CD14-positive monocyte (primary cell): ENCODE measurements around the gene RS1. TPM values are rescaled to one million over a fixed set of nuclear protein-coding genes. Genes with fewer than 3 reads are reported as not detected.

Experiments
- DNase-seq, 3 donors: peaks; one replicate each; pipeline ENCODE4 v3.0.0-alpha.2; 2011 to 2022
- H2AFZ ChIP-seq: 2 replicates; pipeline ENCODE4 v1.6.0; 2012; ENCODE audit warnings: mild to moderate bottlenecking, low read depth, low read length, inconsistent platforms; ENCODE audit not compliant: insufficient read depth, poor library complexity, severe bottlenecking
- H3K27ac ChIP-seq, 2 donors: 1 replicate in 1 of 2; 2 replicates in 1 of 2; pipeline ENCODE4 v1.5.1; 2012 to 2013; ENCODE audit warnings: low read length in 2 of 2, control low read depth in 1 of 2, inconsistent platforms in 1 of 2, low read depth in 1 of 2, mild to moderate bottlenecking in 1 of 2
- H3K27me3 ChIP-seq, 2 donors: one replicate each; pipeline versions ENCODE4 v1.6.0 to v1.6.1; 2011 to 2013; ENCODE audit warnings: low read length in 2 of 2; ENCODE audit not compliant: control insufficient read depth in 2 of 2, insufficient read depth in 2 of 2
- H3K36me3 ChIP-seq, 2 donors: replicated peaks in 1 of 2; 1 replicate in 1 of 2; 2 replicates in 1 of 2; pipeline versions ENCODE4 v1.5.1 to v1.6.1; 2012 to 2013; ENCODE audit warnings: low read length in 2 of 2, control low read depth in 1 of 2, inconsistent platforms in 1 of 2, mild to moderate bottlenecking in 1 of 2; ENCODE audit not compliant: insufficient read depth in 2 of 2, control insufficient read depth in 1 of 2
- H3K4me1 ChIP-seq, 2 donors: 1 replicate in 1 of 2; 2 replicates in 1 of 2; pipeline versions ENCODE4 v1.5.1 to v1.6.1; 2012 to 2013; ENCODE audit warnings: low read length in 2 of 2, control low read depth in 1 of 2, inconsistent platforms in 1 of 2, mild to moderate bottlenecking in 1 of 2, moderate library complexity in 1 of 2; ENCODE audit not compliant: insufficient read depth in 2 of 2, control insufficient read depth in 1 of 2
- H3K4me2 ChIP-seq: replicated peaks from 2 replicates; pipeline ENCODE3; 2012; ENCODE audit warnings: low read length, moderate library complexity, mild to moderate bottlenecking; ENCODE audit not compliant: poor library complexity, severe bottlenecking; ENCODE audit errors: extremely low read depth
- H3K4me3 ChIP-seq, 3 experiments: fragments of 200-600 bp in 1 of 3; sonication (generic) in 1 of 3; replicated peaks in 1 of 3; 1 replicate in 2 of 3; 2 replicates in 1 of 3; pipeline ENCODE4 v1.5.1; 2011 to 2013; ENCODE audit warnings: low read length in 3 of 3, mild to moderate bottlenecking in 3 of 3, control low read depth in 2 of 3, low read depth in 2 of 3, inconsistent platforms in 1 of 3, moderate library complexity in 1 of 3
- H3K79me2 ChIP-seq: 2 replicates; pipeline ENCODE4 v1.6.0; 2012; ENCODE audit warnings: mild to moderate bottlenecking, control low read depth, inconsistent platforms, low read length, moderate library complexity; ENCODE audit not compliant: insufficient read depth
- H3K9ac ChIP-seq: 2 replicates; pipeline ENCODE4 v1.6.0; 2017; ENCODE audit warnings: low read length, mild to moderate bottlenecking; ENCODE audit not compliant: insufficient read depth, poor library complexity, severe bottlenecking
- H3K9me3 ChIP-seq, 2 donors: replicated peaks in 1 of 2; 1 replicate in 1 of 2; 2 replicates in 1 of 2; pipeline versions ENCODE4 v1.5.1 to v1.6.1; 2012 to 2013; ENCODE audit warnings: low read length in 2 of 2, control low read depth in 1 of 2; ENCODE audit not compliant: control insufficient read depth in 1 of 2, insufficient read depth in 1 of 2
- H4K20me1 ChIP-seq: 2 replicates; pipeline ENCODE4 v1.6.0; 2012; ENCODE audit warnings: mild to moderate bottlenecking, low read length, control low read depth, moderate library complexity; ENCODE audit not compliant: insufficient read depth
- H3K27ac Mint-ChIP-seq, 7 donors: one replicate each; pipeline ENCODE4 v1.8.0; 2020; ENCODE audit warnings: mild to moderate bottlenecking in 7 of 7, mixed read lengths in 7 of 7, moderate library complexity in 6 of 7, inconsistent platforms in 2 of 7
- H3K27me3 Mint-ChIP-seq, 3 donors: one replicate each; pipeline ENCODE4 v1.8.0; 2021 to 2022; ENCODE audit warnings: low read depth in 3 of 3, mild to moderate bottlenecking in 3 of 3, mixed read lengths in 3 of 3, moderate library complexity in 3 of 3, inconsistent platforms in 1 of 3
- H3K36me3 Mint-ChIP-seq, 2 donors: one replicate each; pipeline ENCODE4 v1.8.0; 2020; ENCODE audit warnings: mixed read lengths in 2 of 2, inconsistent platforms in 1 of 2, mild to moderate bottlenecking in 1 of 2
- H3K4me1 Mint-ChIP-seq: one replicate; pipeline ENCODE4 v1.8.0; 2020; ENCODE audit warnings: mild to moderate bottlenecking, mixed read lengths
- H3K4me3 Mint-ChIP-seq, 2 donors: one replicate each; pipeline ENCODE4 v1.8.0; 2020; ENCODE audit warnings: mild to moderate bottlenecking in 2 of 2, mixed read lengths in 2 of 2, moderate library complexity in 1 of 2
- H3K9me3 Mint-ChIP-seq, 7 donors: one replicate each; pipeline ENCODE4 v1.8.0; 2020 to 2022; ENCODE audit warnings: mixed read lengths in 7 of 7, mild to moderate bottlenecking in 6 of 7, moderate library complexity in 6 of 7, inconsistent platforms in 2 of 7
- WGBS: methylation state at CpG from one replicate; pipeline ENCODE4 v1.1.5; 2013; ENCODE audit warnings: missing lambda C conversion rate; ENCODE audit not compliant: insufficient coverage; 5-methylcytosine and 5-hydroxymethylcytosine counted together
- intact Hi-C, 2 donors: fragments of 100-400 bp; cut with micrococcal nuclease; formaldehyde crosslinking; loops; one replicate each; pipeline versions ENCODE4 v1.15.0 to v1.15.1; 2023
- polyA plus RNA-seq, 3 donors: library from polyadenylated mRNA; depleted of rRNA in 1 of 3; unstranded in 2 of 3; stranded (reverse) in 1 of 3; fragments of 300-500 nt in 2 of 3; fragments of >200 nt in 1 of 3; fragmentation: Illumina TruSeq in 2 of 3; gene quantifications; 1 replicate in 2 of 3; 2 replicates in 1 of 3; pipeline ENCODE4 v1.2.3, GENCODE V29; 2012 to 2021
- TF ChIP-seq, protein P1 (sequence below): fragments of 200-600 bp; IDR thresholded peaks from one replicate; pipeline ENCODE4 v1.8.0; 2022; ENCODE audit warnings: antibody characterized with exemption, mild to moderate bottlenecking

Gene RS1
- polyA plus RNA-seq, 3 donors, result 0.08 TPM; not detected in 2

DNA sequence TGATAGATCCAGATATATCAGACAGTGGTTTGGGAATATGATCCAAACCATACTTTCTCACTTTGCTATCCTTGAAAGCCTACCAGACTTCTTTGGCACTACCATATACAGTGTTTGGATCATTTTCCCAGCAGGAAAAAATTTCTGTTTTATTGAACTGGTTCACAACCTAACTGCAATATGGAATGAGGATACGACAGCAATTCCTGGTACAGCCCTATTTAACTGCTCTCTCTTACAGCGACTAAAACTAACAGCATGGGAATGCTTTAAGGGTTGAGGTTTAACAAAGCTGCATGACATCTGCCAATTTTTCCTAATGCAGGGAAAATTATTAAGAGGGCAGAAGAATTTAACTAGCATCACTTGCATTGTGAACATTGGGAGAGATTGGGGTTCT is 47.3 kb downstream of the RS1 start:
- WGBS, result no CpG with 5 or more reads among the region's 2 CpGs
- H3K4me1 ChIP-seq, result no peaks in the 10 kb centered on the region
- no peaks in the 10 kb centered on the region for H3K79me2 ChIP-seq
- no peak overlapping the region for H3K4me3 ChIP-seq
- H3K9ac ChIP-seq, result no peak overlapping the region
- H3K36me3 ChIP-seq, result peaks cover 15 to 39% of the 10 kb centered on the region in 2 donors
- TF ChIP-seq, protein P1, sequence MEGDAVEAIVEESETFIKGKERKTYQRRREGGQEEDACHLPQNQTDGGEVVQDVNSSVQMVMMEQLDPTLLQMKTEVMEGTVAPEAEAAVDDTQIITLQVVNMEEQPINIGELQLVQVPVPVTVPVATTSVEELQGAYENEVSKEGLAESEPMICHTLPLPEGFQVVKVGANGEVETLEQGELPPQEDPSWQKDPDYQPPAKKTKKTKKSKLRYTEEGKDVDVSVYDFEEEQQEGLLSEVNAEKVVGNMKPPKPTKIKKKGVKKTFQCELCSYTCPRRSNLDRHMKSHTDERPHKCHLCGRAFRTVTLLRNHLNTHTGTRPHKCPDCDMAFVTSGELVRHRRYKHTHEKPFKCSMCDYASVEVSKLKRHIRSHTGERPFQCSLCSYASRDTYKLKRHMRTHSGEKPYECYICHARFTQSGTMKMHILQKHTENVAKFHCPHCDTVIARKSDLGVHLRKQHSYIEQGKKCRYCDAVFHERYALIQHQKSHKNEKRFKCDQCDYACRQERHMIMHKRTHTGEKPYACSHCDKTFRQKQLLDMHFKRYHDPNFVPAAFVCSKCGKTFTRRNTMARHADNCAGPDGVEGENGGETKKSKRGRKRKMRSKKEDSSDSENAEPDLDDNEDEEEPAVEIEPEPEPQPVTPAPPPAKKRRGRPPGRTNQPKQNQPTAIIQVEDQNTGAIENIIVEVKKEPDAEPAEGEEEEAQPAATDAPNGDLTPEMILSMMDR, result no peak
- Mint-ChIP-seq H3K36me3 (peaks cover 32 to 36% of the 10 kb centered on the region in 2 donors), H3K9me3 (peaks cover 0 to 2% (median 0%) of the 10 kb centered on the region in 7 donors), H3K4me3 (no peak overlapping the region), H3K27me3 (no peaks in the 10 kb centered on the region), H3K4me1 (no peaks in the 10 kb centered on the region), H3K27ac (no peak overlapping the region)
- intact Hi-C loops, result no loop called here
- no peaks in the 10 kb centered on the region for H4K20me1 ChIP-seq
- no peak for DNase-seq
- H3K4me2 ChIP-seq, result no peak overlapping the region
- H2AFZ ChIP-seq, result no peak overlapping the region
- H3K27ac ChIP-seq, result no peak overlapping the region
- H3K27me3 ChIP-seq, result no peaks in the 10 kb centered on the region
- H3K9me3 ChIP-seq, result no peaks in the 10 kb centered on the region

DNA sequence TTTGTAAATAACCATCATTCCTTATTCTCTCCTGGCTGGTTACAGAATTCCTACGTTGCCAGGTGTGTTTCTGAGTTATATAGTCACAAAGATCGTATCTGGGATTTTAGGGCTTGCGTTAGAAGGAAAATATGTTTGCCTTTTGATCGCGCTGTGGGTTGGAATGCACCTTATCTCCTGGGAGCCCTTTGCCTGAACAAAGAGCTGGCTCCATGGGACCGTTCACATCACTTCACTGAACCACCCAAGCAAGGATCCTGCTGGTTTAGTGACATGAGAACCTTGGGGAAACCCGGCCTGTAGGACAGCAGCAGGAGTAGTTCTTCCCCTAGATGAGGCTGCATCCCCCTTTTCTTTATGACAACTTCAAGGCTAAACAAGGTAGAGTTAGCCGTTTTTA is 51.6 kb downstream of the RS1 start:
- peaks cover 0 to 1% (median 0%) of the 10 kb centered on the region in 7 donors for H3K9me3 Mint-ChIP-seq
- Histone ChIP-seq H4K20me1 (no peaks in the 10 kb centered on the region), H3K79me2 (no peaks in the 10 kb centered on the region), H3K4me2 (no peak overlapping the region), H3K27me3 (no peaks in the 10 kb centered on the region), H3K9me3 (no peaks in the 10 kb centered on the region), H3K4me1 (peaks cover 12 to 16% of the 10 kb centered on the region in 2 donors), H2AFZ (no peak overlapping the region), H3K27ac (no peak overlapping the region), H3K4me3 (no peak overlapping the region), H3K36me3 (peaks cover 6 to 14% of the 10 kb centered on the region in 2 donors), H3K9ac (no peak overlapping the region)
- peaks cover 16% of the 10 kb centered on the region for H3K4me1 Mint-ChIP-seq
- intact Hi-C loops, result no loop called here
- no peak overlapping the region for H3K4me3 Mint-ChIP-seq
- WGBS, result no CpG with 5 or more reads among the region's 8 CpGs
- no peak overlapping the region for H3K27ac Mint-ChIP-seq
- peaks cover 0 to 4% (median 0%) of the 10 kb centered on the region in 3 donors for H3K27me3 Mint-ChIP-seq
- DNase-seq, result no peak
- peaks cover 11 to 25% of the 10 kb centered on the region in 2 donors for H3K36me3 Mint-ChIP-seq
- TF ChIP-seq, protein P1, result no peak
